HEK293 (cell line): ENCODE data around the gene BCL11A.
A peak's percentile ranks its signal among the peaks of the same experiment; 100 is the strongest.

Experiments
- GLI2 ChIP-seq: fragments of 450-650 bp; formaldehyde crosslinking; IDR thresholded peaks from 2 replicates; pipeline ENCODE4; 2017; ENCODE audit warnings: missing biosample characterization, missing genetic modification characterization, low read depth, borderline replicate concordance
- GLIS2 ChIP-seq: fragments of 450-650 bp; formaldehyde crosslinking; IDR thresholded peaks from 2 replicates; pipeline ENCODE4 v1.5.1; 2016; ENCODE audit warnings: missing biosample characterization, missing genetic modification characterization
- HOXC10 ChIP-seq: sonication (generic); formaldehyde crosslinking; IDR thresholded peaks from 2 replicates; pipeline ENCODE4 v1.8.1; 2023; ENCODE audit warnings: mild to moderate bottlenecking, missing genetic modification reagents
- KLF7 ChIP-seq: fragments of 450-650 bp; formaldehyde crosslinking; IDR thresholded peaks from 2 replicates; pipeline ENCODE4 v1.5.1; 2016; ENCODE audit warnings: missing biosample characterization, missing genetic modification characterization, borderline replicate concordance
- KLF8 ChIP-seq: fragments of 450-650 bp; formaldehyde crosslinking; IDR thresholded peaks from 2 replicates; pipeline ENCODE4 v1.5.1; 2016; ENCODE audit warnings: missing biosample characterization, missing genetic modification characterization
- SP3 ChIP-seq: fragments of 450-650 bp; formaldehyde crosslinking; IDR thresholded peaks from 2 replicates; pipeline ENCODE4 v1.5.1; 2016; ENCODE audit warnings: missing biosample characterization, missing genetic modification characterization
- WT1 ChIP-seq: fragments of 450-650 bp; formaldehyde crosslinking; IDR thresholded peaks from 2 replicates; pipeline ENCODE4 v1.5.1; 2016; ENCODE audit warnings: missing biosample characterization, missing genetic modification characterization
- ZBTB1 ChIP-seq: fragments of 450-650 bp; formaldehyde crosslinking; IDR thresholded peaks from 2 replicates; pipeline ENCODE4 v1.5.1; 2016; ENCODE audit warnings: missing biosample characterization, missing genetic modification characterization
- ZBTB26 ChIP-seq: fragments of 450-650 bp; formaldehyde crosslinking; optimal IDR thresholded peaks from 2 replicates; pipeline ENCODE3; 2016; ENCODE audit warnings: missing biosample characterization, mild to moderate bottlenecking, missing genetic modification characterization
- ZBTB49 ChIP-seq: fragments of 450-650 bp; formaldehyde crosslinking; IDR thresholded peaks from 2 replicates; pipeline ENCODE4 v1.5.1; 2016; ENCODE audit warnings: missing biosample characterization, missing genetic modification characterization, low read depth
- ZBTB8A ChIP-seq: fragments of 450-650 bp; formaldehyde crosslinking; IDR thresholded peaks from 2 replicates; pipeline ENCODE4 v1.5.1; 2016; ENCODE audit warnings: missing biosample characterization, missing genetic modification characterization
- ZFHX2 ChIP-seq: fragments of 450-650 bp; formaldehyde crosslinking; conservative IDR thresholded peaks from 2 replicates; pipeline ENCODE4 v1.5.1; 2016; ENCODE audit warnings: missing biosample characterization, missing genetic modification characterization
- ZFP3 ChIP-seq: fragments of 450-650 bp; formaldehyde crosslinking; IDR thresholded peaks from 2 replicates; pipeline ENCODE4 v1.5.1; 2016; ENCODE audit warnings: low read depth, missing biosample characterization, missing genetic modification characterization
- ZNF10 ChIP-seq: fragments of 450-650 bp; formaldehyde crosslinking; IDR thresholded peaks from 2 replicates; pipeline ENCODE4 v1.5.1; 2017; ENCODE audit warnings: missing biosample characterization, missing genetic modification characterization
- ZNF133 ChIP-seq: fragments of 450-650 bp; formaldehyde crosslinking; IDR thresholded peaks from 2 replicates; pipeline ENCODE4 v1.5.1; 2016; ENCODE audit warnings: missing biosample characterization, missing genetic modification characterization
- ZNF157 ChIP-seq: fragments of 450-650 bp; formaldehyde crosslinking; IDR thresholded peaks from 2 replicates; pipeline ENCODE4 v1.5.1; 2016; ENCODE audit warnings: missing biosample characterization, missing genetic modification characterization
- ZNF174 ChIP-seq: fragments of 450-650 bp; formaldehyde crosslinking; IDR thresholded peaks from 2 replicates; pipeline ENCODE4 v1.5.0; 2017; ENCODE audit warnings: missing biosample characterization, mild to moderate bottlenecking, missing genetic modification characterization
- ZNF202 ChIP-seq: fragments of 450-650 bp; formaldehyde crosslinking; IDR thresholded peaks from 2 replicates; pipeline ENCODE4 v1.5.1; 2016; ENCODE audit warnings: missing biosample characterization, missing genetic modification characterization, borderline replicate concordance
- ZNF555 ChIP-seq: fragments of 450-650 bp; formaldehyde crosslinking; conservative IDR thresholded peaks from 2 replicates; pipeline ENCODE4 v1.5.1; 2017; ENCODE audit warnings: missing biosample characterization, mild to moderate bottlenecking, missing genetic modification characterization, inconsistent platforms
- ZNF670 ChIP-seq: fragments of 450-650 bp; formaldehyde crosslinking; IDR thresholded peaks from 2 replicates; pipeline ENCODE4 v1.5.1; 2016; ENCODE audit warnings: missing biosample characterization, missing genetic modification characterization, low read depth
- ZNF843 ChIP-seq: fragments of 450-650 bp; formaldehyde crosslinking; IDR thresholded peaks from 2 replicates; pipeline ENCODE4 v1.5.1; 2016; ENCODE audit warnings: missing biosample characterization, missing genetic modification characterization
- TF ChIP-seq, protein P1 (sequence below): fragments of 450-650 bp; formaldehyde crosslinking; IDR thresholded peaks from 2 replicates; pipeline ENCODE4 v1.5.1; 2017; ENCODE audit warnings: missing biosample characterization, missing genetic modification characterization
- TF ChIP-seq, protein P2 (sequence below): fragments of 450-650 bp; formaldehyde crosslinking; IDR thresholded peaks from 2 replicates; pipeline ENCODE4 v1.5.1; 2016; ENCODE audit warnings: missing biosample characterization, missing genetic modification characterization
- TF ChIP-seq, protein P3 (sequence below): fragments of 450-650 bp; formaldehyde crosslinking; IDR thresholded peaks from 2 replicates; pipeline ENCODE4 v1.5.1; 2017; ENCODE audit warnings: missing biosample characterization, missing genetic modification characterization
- TF ChIP-seq, protein P4 (sequence below): IDR thresholded peaks from 2 replicates; pipeline ENCODE4 v1.6.1; 2011; ENCODE audit warnings: mild to moderate bottlenecking, low read depth, low read length, borderline replicate concordance
- TF ChIP-seq, protein P5 (sequence below): fragments of 450-650 bp; formaldehyde crosslinking; IDR thresholded peaks from 2 replicates; pipeline ENCODE4 v1.5.1; 2017; ENCODE audit warnings: missing biosample characterization, missing genetic modification characterization
- TF ChIP-seq, protein P6 (sequence below): fragments of 450-650 bp; formaldehyde crosslinking; IDR thresholded peaks from 2 replicates; pipeline ENCODE4 v1.5.1; 2016; ENCODE audit warnings: missing biosample characterization, missing genetic modification characterization

Gene BCL11A

GRCh38 chr2:60554074-60554645 is 706 bp upstream of the BCL11A start (continued):
- no peak for TF ChIP-seq ZNF202
- no peak for TF ChIP-seq GLIS2 (tag by site-specific recombination)
- TF ChIP-seq, protein P1, sequence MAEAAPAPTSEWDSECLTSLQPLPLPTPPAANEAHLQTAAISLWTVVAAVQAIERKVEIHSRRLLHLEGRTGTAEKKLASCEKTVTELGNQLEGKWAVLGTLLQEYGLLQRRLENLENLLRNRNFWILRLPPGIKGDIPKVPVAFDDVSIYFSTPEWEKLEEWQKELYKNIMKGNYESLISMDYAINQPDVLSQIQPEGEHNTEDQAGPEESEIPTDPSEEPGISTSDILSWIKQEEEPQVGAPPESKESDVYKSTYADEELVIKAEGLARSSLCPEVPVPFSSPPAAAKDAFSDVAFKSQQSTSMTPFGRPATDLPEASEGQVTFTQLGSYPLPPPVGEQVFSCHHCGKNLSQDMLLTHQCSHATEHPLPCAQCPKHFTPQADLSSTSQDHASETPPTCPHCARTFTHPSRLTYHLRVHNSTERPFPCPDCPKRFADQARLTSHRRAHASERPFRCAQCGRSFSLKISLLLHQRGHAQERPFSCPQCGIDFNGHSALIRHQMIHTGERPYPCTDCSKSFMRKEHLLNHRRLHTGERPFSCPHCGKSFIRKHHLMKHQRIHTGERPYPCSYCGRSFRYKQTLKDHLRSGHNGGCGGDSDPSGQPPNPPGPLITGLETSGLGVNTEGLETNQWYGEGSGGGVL (tag by site-specific recombination), result no peak; the same call in none of the 2 replicates
- no peak for TF ChIP-seq GLI2
- TF ChIP-seq ZNF10, result no peak
- no peak for TF ChIP-seq ZNF555 (tag by site-specific recombination)
- TF ChIP-seq, protein P2, sequence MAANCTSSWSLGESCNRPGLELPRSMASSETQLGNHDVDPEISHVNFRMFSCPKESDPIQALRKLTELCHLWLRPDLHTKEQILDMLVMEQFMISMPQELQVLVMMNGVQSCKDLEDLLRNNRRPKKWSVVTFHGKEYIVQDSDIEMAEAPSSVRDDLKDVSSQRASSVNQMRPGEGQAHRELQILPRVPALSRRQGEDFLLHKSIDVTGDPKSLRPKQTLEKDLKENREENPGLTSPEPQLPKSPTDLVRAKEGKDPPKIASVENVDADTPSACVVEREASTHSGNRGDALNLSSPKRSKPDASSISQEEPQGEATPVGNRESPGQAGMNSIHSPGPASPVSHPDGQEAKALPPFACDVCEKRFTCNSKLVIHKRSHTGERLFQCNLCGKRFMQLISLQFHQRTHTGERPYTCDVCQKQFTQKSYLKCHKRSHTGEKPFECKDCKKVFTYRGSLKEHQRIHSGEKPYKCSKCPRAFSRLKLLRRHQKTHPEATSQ (tag by site-specific recombination), result no peak
- no peak for TF ChIP-seq ZNF174 (tag by site-specific recombination)
- peak; percentile 75 for TF ChIP-seq ZFHX2
- TF ChIP-seq, protein P3, sequence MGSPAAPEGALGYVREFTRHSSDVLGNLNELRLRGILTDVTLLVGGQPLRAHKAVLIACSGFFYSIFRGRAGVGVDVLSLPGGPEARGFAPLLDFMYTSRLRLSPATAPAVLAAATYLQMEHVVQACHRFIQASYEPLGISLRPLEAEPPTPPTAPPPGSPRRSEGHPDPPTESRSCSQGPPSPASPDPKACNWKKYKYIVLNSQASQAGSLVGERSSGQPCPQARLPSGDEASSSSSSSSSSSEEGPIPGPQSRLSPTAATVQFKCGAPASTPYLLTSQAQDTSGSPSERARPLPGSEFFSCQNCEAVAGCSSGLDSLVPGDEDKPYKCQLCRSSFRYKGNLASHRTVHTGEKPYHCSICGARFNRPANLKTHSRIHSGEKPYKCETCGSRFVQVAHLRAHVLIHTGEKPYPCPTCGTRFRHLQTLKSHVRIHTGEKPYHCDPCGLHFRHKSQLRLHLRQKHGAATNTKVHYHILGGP (tag by site-specific recombination), result no peak
- TF ChIP-seq ZNF670, result no peak
- TF ChIP-seq ZNF133, result no peak
- TF ChIP-seq WT1 (tag by site-specific recombination), result no peak
- TF ChIP-seq SP3 (tag by site-specific recombination), result peak; percentile 5; the same call in 1 of the 2 replicates
- TF ChIP-seq, protein P4, sequence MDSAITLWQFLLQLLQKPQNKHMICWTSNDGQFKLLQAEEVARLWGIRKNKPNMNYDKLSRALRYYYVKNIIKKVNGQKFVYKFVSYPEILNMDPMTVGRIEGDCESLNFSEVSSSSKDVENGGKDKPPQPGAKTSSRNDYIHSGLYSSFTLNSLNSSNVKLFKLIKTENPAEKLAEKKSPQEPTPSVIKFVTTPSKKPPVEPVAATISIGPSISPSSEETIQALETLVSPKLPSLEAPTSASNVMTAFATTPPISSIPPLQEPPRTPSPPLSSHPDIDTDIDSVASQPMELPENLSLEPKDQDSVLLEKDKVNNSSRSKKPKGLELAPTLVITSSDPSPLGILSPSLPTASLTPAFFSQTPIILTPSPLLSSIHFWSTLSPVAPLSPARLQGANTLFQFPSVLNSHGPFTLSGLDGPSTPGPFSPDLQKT, result no peak
- TF ChIP-seq ZBTB26, result peak; percentile 89
- peak; percentile 45; the same call in 1 of the 2 replicates for TF ChIP-seq ZBTB8A
- TF ChIP-seq ZBTB49 (tag by site-specific recombination), result no peak
- TF ChIP-seq KLF8 (tag by site-specific recombination), result peak; percentile 10; the same call in 1 of the 2 replicates
- TF ChIP-seq, protein P5, sequence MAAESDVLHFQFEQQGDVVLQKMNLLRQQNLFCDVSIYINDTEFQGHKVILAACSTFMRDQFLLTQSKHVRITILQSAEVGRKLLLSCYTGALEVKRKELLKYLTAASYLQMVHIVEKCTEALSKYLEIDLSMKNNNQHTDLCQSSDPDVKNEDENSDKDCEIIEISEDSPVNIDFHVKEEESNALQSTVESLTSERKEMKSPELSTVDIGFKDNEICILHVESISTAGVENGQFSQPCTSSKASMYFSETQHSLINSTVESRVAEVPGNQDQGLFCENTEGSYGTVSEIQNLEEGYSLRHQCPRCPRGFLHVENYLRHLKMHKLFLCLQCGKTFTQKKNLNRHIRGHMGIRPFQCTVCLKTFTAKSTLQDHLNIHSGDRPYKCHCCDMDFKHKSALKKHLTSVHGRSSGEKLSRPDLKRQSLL, result no peak
- TF ChIP-seq, protein P6, sequence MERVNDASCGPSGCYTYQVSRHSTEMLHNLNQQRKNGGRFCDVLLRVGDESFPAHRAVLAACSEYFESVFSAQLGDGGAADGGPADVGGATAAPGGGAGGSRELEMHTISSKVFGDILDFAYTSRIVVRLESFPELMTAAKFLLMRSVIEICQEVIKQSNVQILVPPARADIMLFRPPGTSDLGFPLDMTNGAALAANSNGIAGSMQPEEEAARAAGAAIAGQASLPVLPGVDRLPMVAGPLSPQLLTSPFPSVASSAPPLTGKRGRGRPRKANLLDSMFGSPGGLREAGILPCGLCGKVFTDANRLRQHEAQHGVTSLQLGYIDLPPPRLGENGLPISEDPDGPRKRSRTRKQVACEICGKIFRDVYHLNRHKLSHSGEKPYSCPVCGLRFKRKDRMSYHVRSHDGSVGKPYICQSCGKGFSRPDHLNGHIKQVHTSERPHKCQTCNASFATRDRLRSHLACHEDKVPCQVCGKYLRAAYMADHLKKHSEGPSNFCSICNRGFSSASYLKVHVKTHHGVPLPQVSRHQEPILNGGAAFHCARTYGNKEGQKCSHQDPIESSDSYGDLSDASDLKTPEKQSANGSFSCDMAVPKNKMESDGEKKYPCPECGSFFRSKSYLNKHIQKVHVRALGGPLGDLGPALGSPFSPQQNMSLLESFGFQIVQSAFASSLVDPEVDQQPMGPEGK (tag by site-specific recombination), result no peak
- no peak for TF ChIP-seq HOXC10 (CRISPR knock-in tag)
- no peak for TF ChIP-seq KLF7 (tag by site-specific recombination)
- TF ChIP-seq ZFP3 (tag by site-specific recombination), result no peak
- TF ChIP-seq ZNF157, result no peak
- TF ChIP-seq ZBTB1 (tag by site-specific recombination), result no peak
- no peak for TF ChIP-seq ZNF843 (tag by site-specific recombination)
